Neuronal stem cell (in vitro differentiated cells): ENCODE results near the gene RIN2.

Experiments used
- DNase-seq: peaks from one replicate; pipeline ENCODE4 v3.0.0-alpha.2; 2013; ENCODE audit warnings: low spot score
- H2AFZ ChIP-seq: one replicate; pipeline ENCODE4 v1.6.1; 2013; ENCODE audit warnings: mild to moderate bottlenecking, low read length, inconsistent platforms
- H2AK5ac ChIP-seq: 2 replicates; pipeline ENCODE4 v1.6.1; 2013; ENCODE audit warnings: low read depth, mild to moderate bottlenecking, inconsistent platforms, low read length, moderate library complexity, mixed read lengths
- H2BK120ac ChIP-seq: 2 replicates; pipeline ENCODE4 v1.6.1; 2013; ENCODE audit warnings: low read depth, mild to moderate bottlenecking, inconsistent platforms, low read length, moderate library complexity, mixed read lengths
- H2BK12ac ChIP-seq: one replicate; pipeline ENCODE4 v1.6.1; 2013; ENCODE audit warnings: low read length, inconsistent platforms
- H2BK15ac ChIP-seq: 2 replicates; pipeline ENCODE4 v1.6.1; 2013; ENCODE audit warnings: mild to moderate bottlenecking, low read length, inconsistent platforms, mixed read lengths
- H2BK5ac ChIP-seq: one replicate; pipeline ENCODE4 v1.6.1; 2013; ENCODE audit warnings: inconsistent platforms, mild to moderate bottlenecking, low read length, moderate library complexity
- H3K14ac ChIP-seq: one replicate; pipeline ENCODE4 v1.6.1; 2013; ENCODE audit warnings: low read length, inconsistent platforms
- H3K18ac ChIP-seq: 2 replicates; pipeline ENCODE4 v1.6.1; 2013; ENCODE audit warnings: low read length, inconsistent platforms
- H3K23ac ChIP-seq: 2 replicates; pipeline ENCODE4 v1.6.1; 2013; ENCODE audit warnings: low read depth, mild to moderate bottlenecking, mixed read lengths, low read length, inconsistent platforms; ENCODE audit not compliant: poor library complexity
- H3K27ac ChIP-seq: replicated peaks from 3 replicates; pipeline ENCODE4 v1.5.1; 2013; ENCODE audit warnings: low read length, inconsistent platforms
- H3K27me3 ChIP-seq, 3 experiments: 2 replicates each; pipeline ENCODE4 v1.6.1; 2013; ENCODE audit warnings: low read length in 3 of 3, mild to moderate bottlenecking in 2 of 3, inconsistent platforms in 1 of 3, low read depth in 1 of 3, mixed read lengths in 1 of 3, moderate library complexity in 1 of 3; ENCODE audit not compliant: control insufficient read depth in 3 of 3, insufficient read depth in 3 of 3
- H3K36me3 ChIP-seq, 2 donors: replicated peaks in 1 of 2; 2 replicates each; pipeline ENCODE4 v1.6.1; 2013; ENCODE audit warnings: low read length in 2 of 2; ENCODE audit not compliant: control insufficient read depth in 2 of 2, insufficient read depth in 2 of 2
- H3K4ac ChIP-seq: 2 replicates; pipeline ENCODE4 v1.6.1; 2013; ENCODE audit warnings: inconsistent platforms, mild to moderate bottlenecking, low read length, moderate library complexity
- H3K4me1 ChIP-seq, 2 donors: 1 replicate in 1 of 2; 2 replicates in 1 of 2; pipeline ENCODE4 v1.6.1; 2013; ENCODE audit warnings: low read length in 2 of 2, low read depth in 1 of 2; ENCODE audit not compliant: control insufficient read depth in 2 of 2, insufficient read depth in 1 of 2
- H3K4me2 ChIP-seq: one replicate; pipeline ENCODE4 v1.6.1; 2013; ENCODE audit warnings: mild to moderate bottlenecking, low read length, inconsistent platforms; ENCODE audit not compliant: insufficient read depth, poor library complexity, severe bottlenecking
- H3K4me3 ChIP-seq, 2 donors: 2 replicates each; pipeline ENCODE4 v1.5.1; 2013; ENCODE audit warnings: low read length in 2 of 2, mild to moderate bottlenecking in 2 of 2, inconsistent platforms in 1 of 2, moderate library complexity in 1 of 2
- H3K79me1 ChIP-seq: one replicate; pipeline ENCODE4 v1.6.1; 2013; ENCODE audit warnings: low read depth, mild to moderate bottlenecking, inconsistent platforms, low read length, moderate library complexity
- H3K9ac ChIP-seq: one replicate; pipeline ENCODE4 v1.6.1; 2013; ENCODE audit warnings: mild to moderate bottlenecking, low read depth, low read length, inconsistent platforms; ENCODE audit not compliant: poor library complexity
- H3K9me3 ChIP-seq, 2 donors: replicated peaks in 1 of 2; 2 replicates each; pipeline versions ENCODE3 to v1.6.1; 2013; ENCODE audit warnings: low read length in 2 of 2, mild to moderate bottlenecking in 2 of 2, inconsistent platforms in 1 of 2, low read depth in 1 of 2, mixed read lengths in 1 of 2, moderate library complexity in 1 of 2; ENCODE audit not compliant: control insufficient read depth in 2 of 2, insufficient read depth in 1 of 2
- H4K8ac ChIP-seq: one replicate; pipeline ENCODE4 v1.6.1; 2013; ENCODE audit warnings: low read depth, mild to moderate bottlenecking, inconsistent platforms, low read length, moderate library complexity
- H4K91ac ChIP-seq: one replicate; pipeline ENCODE4 v1.6.1; 2013; ENCODE audit warnings: low read length, low read depth, mild to moderate bottlenecking, inconsistent platforms; ENCODE audit not compliant: poor library complexity
- WGBS, 2 donors: extraction: QIAGEN DNeasy Blood & Tissue Kit; methylation state at CpG; one replicate each; pipeline ENCODE4 v1.1.7; 2013; ENCODE audit warnings: missing lambda C conversion rate in 2 of 2, mixed read lengths in 1 of 2; ENCODE audit not compliant: insufficient read length in 2 of 2, insufficient replicate concordance in 1 of 2; ENCODE audit errors: extremely low coverage in 2 of 2; 5-methylcytosine and 5-hydroxymethylcytosine counted together

The RIN2 gene

GRCh38 chr20:19738951-19739350, 19.1 kb upstream of the RIN2 start:
- WGBS, 2 donors, result no CpG with 5 or more reads among the region's 5 CpGs
- no peak overlapping the region for H3K4ac ChIP-seq
- no peaks in the 10 kb centered on the region for H3K36me3 ChIP-seq
- no peak overlapping the region for H3K18ac ChIP-seq
- no peak overlapping the region for H3K14ac ChIP-seq
- H3K4me3 ChIP-seq, result no peak overlapping the region
- no peak overlapping the region for H3K27ac ChIP-seq
- no peak overlapping the region for H3K4me2 ChIP-seq
- no peak overlapping the region for H4K8ac ChIP-seq
- H2BK12ac ChIP-seq, result no peak overlapping the region
- no peak overlapping the region for H2AK5ac ChIP-seq
- no peaks in the 10 kb centered on the region for H3K27me3 ChIP-seq
- H2BK120ac ChIP-seq, result no peak overlapping the region
- H3K9ac ChIP-seq, result no peak overlapping the region
- no peak overlapping the region for H2AFZ ChIP-seq
- H3K4me1 ChIP-seq, result peaks cover 0 to 25% of the 10 kb centered on the region in 2 donors
- no peaks in the 10 kb centered on the region for H3K79me1 ChIP-seq
- no peak for DNase-seq
- H2BK5ac ChIP-seq, result no peak overlapping the region
- no peak overlapping the region for H4K91ac ChIP-seq
- H3K23ac ChIP-seq, result no peak overlapping the region
- H3K9me3 ChIP-seq, result no peaks in the 10 kb centered on the region
- H2BK15ac ChIP-seq, result no peak overlapping the region

- H3K36me3 ChIP-seq, result no peaks in the 10 kb centered on the region
- no peak overlapping the region for H3K4me2 ChIP-seq
- H3K27me3 ChIP-seq, result no peaks in the 10 kb centered on the region
- H3K4me1 ChIP-seq, result peaks cover 0 to 25% of the 10 kb centered on the region in 2 donors
- DNase-seq, result no peak
- H3K27ac ChIP-seq, result no peak overlapping the region
- no peak overlapping the region for H3K9ac ChIP-seq
- no peak overlapping the region for H3K14ac ChIP-seq
- WGBS, 2 donors, result no CpG with 5 or more reads among the region's 10 CpGs
- no peak overlapping the region for H2AFZ ChIP-seq
- H3K18ac ChIP-seq, result no peak overlapping the region
- no peak overlapping the region for H3K4me3 ChIP-seq
- no peak overlapping the region for H3K4ac ChIP-seq
- no peak overlapping the region for H4K8ac ChIP-seq
- no peak overlapping the region for H2AK5ac ChIP-seq
- no peak overlapping the region for H4K91ac ChIP-seq
- no peak overlapping the region for H2BK120ac ChIP-seq
- no peak overlapping the region for H2BK12ac ChIP-seq
- no peaks in the 10 kb centered on the region for H3K9me3 ChIP-seq
- no peaks in the 10 kb centered on the region for H3K79me1 ChIP-seq
- no peak overlapping the region for H3K23ac ChIP-seq
- H2BK15ac ChIP-seq, result no peak overlapping the region
- no peak overlapping the region for H2BK5ac ChIP-seq
Measured at GRCh38 chr20:19739351-19739750, 18.7 kb upstream of the RIN2 start.

- H2AFZ ChIP-seq, result no peak overlapping the region
Measured at GRCh38 chr20:19740512-19740911, 17.5 kb upstream of the RIN2 start.

GRCh38 chr20:19741924-19742323, 16.1 kb upstream of the RIN2 start:
- Histone ChIP-seq H2BK12ac (no peak overlapping the region), H2BK5ac (no peak overlapping the region)

More at GRCh38 chr20:19740512-19740911, 17.5 kb upstream of the RIN2 start:
- Histone ChIP-seq H3K18ac (no peak overlapping the region), H2BK5ac (no peak overlapping the region), H3K4ac (no peak overlapping the region), H3K23ac (no peak overlapping the region), H3K27ac (no peak overlapping the region), H3K4me1 (peaks cover 0 to 19% of the 10 kb centered on the region in 2 donors), H4K8ac (no peak overlapping the region), H2BK12ac (no peak overlapping the region), H4K91ac (no peak overlapping the region), H3K27me3 (no peaks in the 10 kb centered on the region), H2BK120ac (no peak overlapping the region), H3K79me1 (no peaks in the 10 kb centered on the region), H3K9ac (no peak overlapping the region), H2BK15ac (no peak overlapping the region), H3K36me3 (no peaks in the 10 kb centered on the region), H2AK5ac (no peak overlapping the region), H3K4me3 (no peak overlapping the region), H3K4me2 (no peak overlapping the region), H3K9me3 (no peaks in the 10 kb centered on the region), H3K14ac (no peak overlapping the region)
- no CpG with 5 or more reads among the region's 3 CpGs for WGBS, 2 donors
- no peak for DNase-seq

More at GRCh38 chr20:19741924-19742323, 16.1 kb upstream of the RIN2 start:
- Histone ChIP-seq H3K79me1 (no peaks in the 10 kb centered on the region), H3K18ac (no peak overlapping the region), H2AFZ (no peak overlapping the region), H3K27me3 (no peaks in the 10 kb centered on the region), H3K9ac (no peak overlapping the region), H2AK5ac (no peak overlapping the region), H3K9me3 (peaks cover 0 to 5% of the 10 kb centered on the region in 2 donors), H3K4ac (no peak overlapping the region), H3K27ac (no peak overlapping the region), H3K23ac (no peak overlapping the region), H3K14ac (no peak overlapping the region), H3K4me1 (peaks cover 0 to 13% of the 10 kb centered on the region in 2 donors), H3K4me3 (no peak overlapping the region), H2BK15ac (no peak overlapping the region), H3K36me3 (no peaks in the 10 kb centered on the region), H2BK120ac (no peak overlapping the region), H3K4me2 (no peak overlapping the region), H4K8ac (no peak overlapping the region), H4K91ac (no peak overlapping the region)
- DNase-seq, result no peak
- no CpG with 5 or more reads among the region's 2 CpGs for WGBS, 2 donors
